Thoracic aorta (tissue), 2 donors: Measurements from ENCODE around the gene FAM216B. TPM values are rescaled to one million over a fixed set of nuclear protein-coding genes. Genes with fewer than 3 reads are reported as not detected.

ENCODE experiments used
- ATAC-seq: fragments of 150-250 bp; one replicate; pipeline ENCODE4 v1.8.0; 2017; ENCODE audit warnings: low read depth; ENCODE audit not compliant: insufficient number of reproducible peaks, low FRiP score
- DNase-seq: peaks from one replicate; pipeline ENCODE4 v3.0.0-alpha.2; 2020; ENCODE audit warnings: low spot score
- H3K27ac ChIP-seq, 2 donors: fragments of 200-600 bp; sonication (generic); 1 replicate in 1 of 2; 2 replicates in 1 of 2; pipeline ENCODE4 v1.5.1; 2016; ENCODE audit warnings: mild to moderate bottlenecking in 2 of 2, moderate library complexity in 2 of 2
- H3K27me3 ChIP-seq: fragments of 200-600 bp; sonication (generic); replicated peaks from 2 replicates; pipeline ENCODE4 v1.6.0; 2016; ENCODE audit warnings: mild to moderate bottlenecking; ENCODE audit not compliant: insufficient read depth
- H3K36me3 ChIP-seq: fragments of 200-600 bp; sonication (generic); one replicate; pipeline ENCODE4 v1.5.1; 2016
- H3K4me1 ChIP-seq, 2 donors: fragments of 200-600 bp; sonication (generic); 1 replicate in 1 of 2; 2 replicates in 1 of 2; pipeline versions ENCODE4 v1.5.1 to v1.6.0; 2016; ENCODE audit warnings: low read depth in 2 of 2, mild to moderate bottlenecking in 1 of 2; ENCODE audit not compliant: control insufficient read depth in 1 of 2
- H3K4me3 ChIP-seq: fragments of 200-600 bp; sonication (generic); 2 replicates; pipeline ENCODE4 v1.5.1; 2016; ENCODE audit warnings: mild to moderate bottlenecking
- H3K9me3 ChIP-seq: fragments of 200-600 bp; sonication (generic); 2 replicates; pipeline ENCODE4 v1.5.1; 2016
- CTCF ChIP-seq: fragments of 200-600 bp; sonication (generic); IDR thresholded peaks from one replicate; pipeline ENCODE4 v1.5.1; 2019; ENCODE audit warnings: antibody characterized with exemption
- total RNA-seq, 2 donors: library from RNA; depleted of rRNA; stranded (reverse); fragments of >200 nt; gene quantifications; one replicate each; pipeline versions ENCODE4 v1.1.0 to v1.2.3, GENCODE V29; 2016

FAM216B gene
- total RNA-seq, 2 donors from 2014 or later = not detected

GRCh38 chr13:42758515-42758914 lies 22.9 kb upstream of the FAM216B start:
- no peak overlapping the region for H3K4me3 ChIP-seq
- no peak overlapping the region for H3K27ac ChIP-seq
- H3K27me3 ChIP-seq = no peaks in the 10 kb centered on the region
- no peaks in the 10 kb centered on the region for H3K9me3 ChIP-seq
- DNase-seq (no peak), ATAC-seq (no peak)
- no peak for TF ChIP-seq CTCF
- H3K4me1 ChIP-seq = no peaks in the 10 kb centered on the region
- H3K36me3 ChIP-seq = no peaks in the 10 kb centered on the region

GRCh38 chr13:42760951-42761350 lies 20.4 kb upstream of the FAM216B start:
- DNase-seq (no peak), ATAC-seq (no peak)
- no peaks in the 10 kb centered on the region for H3K27me3 ChIP-seq
- no peak overlapping the region for H3K27ac ChIP-seq
- no peaks in the 10 kb centered on the region for H3K9me3 ChIP-seq
- no peak for TF ChIP-seq CTCF
- H3K4me1 ChIP-seq = no peaks in the 10 kb centered on the region
- no peak overlapping the region for H3K4me3 ChIP-seq
- H3K36me3 ChIP-seq = no peaks in the 10 kb centered on the region

GRCh38 chr13:42762251-42762650 lies 19.1 kb upstream of the FAM216B start:
- no peaks in the 10 kb centered on the region for H3K36me3 ChIP-seq
- H3K27me3 ChIP-seq = no peaks in the 10 kb centered on the region
- no peak for ATAC-seq
- no peak overlapping the region for H3K27ac ChIP-seq
- no peak for TF ChIP-seq CTCF
- DNase-seq = no peak
- no peaks in the 10 kb centered on the region for H3K9me3 ChIP-seq
- no peaks in the 10 kb centered on the region for H3K4me1 ChIP-seq
- no peak overlapping the region for H3K4me3 ChIP-seq

- ATAC-seq (no peak), DNase-seq (no peak)
- Histone ChIP-seq H3K27me3 (no peaks in the 10 kb centered on the region), H3K9me3 (no peaks in the 10 kb centered on the region), H3K4me1 (no peaks in the 10 kb centered on the region), H3K36me3 (no peaks in the 10 kb centered on the region), H3K27ac (no peak overlapping the region), H3K4me3 (no peak overlapping the region)
- TF ChIP-seq CTCF = no peak
These were observed 18.5 kb upstream of the FAM216B start for GRCh38 chr13:42762917-42763316.

- ATAC-seq (no peak), DNase-seq (no peak)
- no peak for TF ChIP-seq CTCF
- H3K4me3 ChIP-seq = no peak overlapping the region
- H3K9me3 ChIP-seq = no peaks in the 10 kb centered on the region
- H3K27ac ChIP-seq = no peak overlapping the region
- no peaks in the 10 kb centered on the region for H3K36me3 ChIP-seq
- H3K4me1 ChIP-seq = no peaks in the 10 kb centered on the region
- no peaks in the 10 kb centered on the region for H3K27me3 ChIP-seq
These were observed 15.4 kb upstream of the FAM216B start for GRCh38 chr13:42766016-42766415.
